ENCODE data around the gene KNG1. TPM values are rescaled to one million over a fixed set of nuclear protein-coding genes. Genes with fewer than 3 reads are reported as not detected.
"Not testable (repeated sequence)": the region's sequence is repeated elsewhere in the genome, so short reads cannot be mapped to it uniquely, and the experiment has no call there.

Gene KNG1
- total RNA-seq, 5 donors from 2014 or later (not counting 1 experiment from before 2014, with no cell fraction given) = 0.22 to 0.47 (median 0.30) TPM; not detected in 2

DNA sequence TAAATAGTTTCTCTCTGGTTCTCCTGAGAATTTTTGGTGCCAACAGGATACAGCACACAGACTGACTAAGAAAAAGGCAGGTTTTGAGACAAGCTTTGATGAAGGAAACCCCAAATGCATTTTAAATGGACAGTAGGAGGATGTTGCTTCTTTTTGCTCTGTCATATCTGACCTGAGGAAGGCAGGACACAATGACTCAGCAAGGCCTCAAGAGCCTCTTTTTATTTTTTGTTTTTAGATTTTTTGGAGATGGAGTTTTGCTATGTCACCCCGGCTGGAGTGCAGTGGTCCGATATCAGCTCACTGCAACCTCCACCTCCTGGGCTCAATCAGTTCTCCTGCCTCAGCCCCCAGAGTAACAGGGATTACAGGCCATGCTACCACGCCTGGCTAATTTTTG, 16.9 kb upstream of the KNG1 start:
- Histone ChIP-seq H3K27ac (ENCODE audit: low read length) (no peak overlapping the region), H3K4me1 (ENCODE audit: control insufficient read depth in 1 of 2, extremely low read depth in 1 of 2, insufficient read depth in 2 of 2, low read length in 2 of 2) (no peaks in the 10 kb centered on the region), H3K36me3 (ENCODE audit: control insufficient read depth in 2 of 2, extremely low read depth in 1 of 2, insufficient read depth in 1 of 2, low read length in 1 of 2) (no peaks in the 10 kb centered on the region), H3K9me3 (no peaks in the 10 kb centered on the region), H3K4me3 (ENCODE audit: control insufficient read depth in 1 of 2, extremely low read depth in 1 of 2, low read length in 1 of 2) (no peak overlapping the region), H3K27me3 (replicated peaks in 1 of 2; ENCODE audit: control insufficient read depth in 2 of 2, extremely low read depth in 1 of 2, insufficient read depth in 2 of 2, low read length in 1 of 2) (peaks cover under 1 to 2% of the 10 kb centered on the region in 2 experiments)
- Mint-ChIP-seq H3K4me1 (no peaks in the 10 kb centered on the region), H3K27ac (no peak overlapping the region), H3K9me3 (no peaks in the 10 kb centered on the region), H3K36me3 (no peaks in the 10 kb centered on the region), H3K4me3 (no peak overlapping the region), H3K27me3 (peaks cover 3 to 16% of the 10 kb centered on the region in 2 donors)
- 88% methylated on average over 1 of the region's 3 CpGs for WGBS (ENCODE audit: insufficient coverage)
- CTCF ChIA-PET = no interaction called here
- no peak for ATAC-seq (replicated peaks in 1 of 4)
- POLR2A ChIA-PET = no interaction called here
- DNase-seq = no peak

DNA sequence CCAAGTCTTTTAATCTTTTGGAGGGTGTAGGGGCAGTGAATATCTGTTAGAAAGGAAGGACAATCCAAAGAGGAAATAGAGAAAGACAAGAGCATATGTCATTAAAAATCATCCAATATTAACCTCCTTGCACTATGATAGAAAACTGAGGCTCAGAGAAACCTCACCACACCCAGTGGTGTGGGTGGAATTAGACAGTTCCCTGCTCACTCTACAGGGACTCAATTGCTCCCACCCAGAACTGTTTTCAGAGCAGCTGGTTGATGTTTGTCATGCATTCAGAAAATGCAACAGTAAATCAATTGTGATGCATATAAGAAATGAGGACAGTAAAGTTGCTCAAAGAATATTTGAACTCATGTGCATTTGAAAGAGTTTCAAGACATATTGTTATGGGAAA, 14.7 kb upstream of the KNG1 start:
- ATAC-seq (replicated peaks in 1 of 4); CTCF ChIA-PET; POLR2A ChIA-PET; H3K27ac ChIP-seq (ENCODE audit: low read length); H3K4me3 ChIP-seq (ENCODE audit: control insufficient read depth in 1 of 2, extremely low read depth in 1 of 2, low read length in 1 of 2); H3K27me3 ChIP-seq (replicated peaks in 1 of 2; ENCODE audit: control insufficient read depth in 2 of 2, extremely low read depth in 1 of 2, insufficient read depth in 2 of 2, low read length in 1 of 2); H3K9me3 ChIP-seq; H3K36me3 Mint-ChIP-seq; H3K4me3 Mint-ChIP-seq; H3K9me3 Mint-ChIP-seq; DNase-seq; H3K4me1 ChIP-seq (ENCODE audit: control insufficient read depth in 1 of 2, extremely low read depth in 1 of 2, insufficient read depth in 2 of 2, low read length in 2 of 2); H3K27ac Mint-ChIP-seq; H3K36me3 ChIP-seq (ENCODE audit: control insufficient read depth in 2 of 2, extremely low read depth in 1 of 2, insufficient read depth in 1 of 2, low read length in 1 of 2); H3K4me1 Mint-ChIP-seq: not testable (repeated sequence)
- H3K27me3 Mint-ChIP-seq = peaks cover 9 to 28% of the 10 kb centered on the region in 2 donors

DNA sequence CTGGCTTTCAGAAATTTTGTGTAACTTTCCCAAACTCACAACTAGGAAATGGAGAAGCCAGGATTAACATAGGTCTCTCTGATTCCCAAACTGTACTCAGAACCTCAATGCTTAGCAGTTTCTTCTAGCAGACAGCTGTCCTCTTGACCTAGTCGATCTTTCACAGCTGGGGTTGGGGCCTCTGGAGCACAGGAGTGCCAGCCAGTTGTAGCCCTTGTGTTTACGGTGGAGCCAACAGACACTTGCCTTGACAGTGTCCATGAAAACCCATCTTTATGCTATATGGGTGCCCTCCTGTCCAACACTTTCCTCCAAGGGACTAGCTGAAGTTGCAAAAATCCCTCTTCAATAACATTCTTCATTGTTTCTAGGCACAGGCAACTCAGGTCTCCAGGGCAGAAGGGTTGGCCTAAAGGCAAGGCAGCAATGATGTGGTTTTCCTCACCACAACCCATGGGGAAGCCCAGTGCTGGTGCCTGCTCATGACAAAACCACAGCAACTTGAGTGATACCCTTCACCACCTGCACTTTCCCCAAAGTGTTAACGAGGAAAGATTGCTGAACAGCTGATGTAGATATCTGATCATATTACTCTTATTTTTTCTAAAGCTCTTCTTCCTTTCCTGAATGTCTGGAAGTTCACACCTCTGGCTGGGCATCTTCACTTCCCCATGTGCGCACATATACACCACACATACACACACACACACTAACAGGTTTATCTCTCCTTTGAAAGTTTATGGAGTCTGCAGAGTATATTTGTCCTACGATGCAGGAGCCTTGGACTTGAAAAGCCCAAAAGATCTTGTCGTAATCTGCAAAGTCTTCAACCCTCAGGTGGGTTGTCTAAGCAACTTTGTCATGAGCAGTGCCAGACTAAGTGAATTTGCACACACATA, 11.0 kb upstream of the KNG1 start:
- Mint-ChIP-seq H3K4me1 (peaks cover 0 to 10% (median 4%) of the 10 kb centered on the region in 3 donors), H3K27ac (no peak overlapping the region), H3K27me3 (peaks cover 14 to 45% of the 10 kb centered on the region in 2 donors), H3K4me3 (no peak overlapping the region), H3K9me3 (no peaks in the 10 kb centered on the region), H3K36me3 (no peaks in the 10 kb centered on the region)
- 51% methylated on average over 4 of the region's 6 CpGs for WGBS (ENCODE audit: insufficient coverage)
- ATAC-seq (replicated peaks in 1 of 4) (peak in 2 of 4 experiments; percentile 33 to 62), DNase-seq (peak in 27 of 35 experiments; percentile 2 to 65 (median 18))
- Histone ChIP-seq H3K9me3 (no peaks in the 10 kb centered on the region), H3K36me3 (ENCODE audit: control insufficient read depth in 2 of 2, extremely low read depth in 1 of 2, insufficient read depth in 1 of 2, low read length in 1 of 2) (no peaks in the 10 kb centered on the region), H3K27me3 (replicated peaks in 1 of 2; ENCODE audit: control insufficient read depth in 2 of 2, extremely low read depth in 1 of 2, insufficient read depth in 2 of 2, low read length in 1 of 2) (peaks cover 0 to 6% of the 10 kb centered on the region in 2 experiments), H3K4me3 (ENCODE audit: control insufficient read depth in 1 of 2, extremely low read depth in 1 of 2, low read length in 1 of 2) (no peak overlapping the region), H3K4me1 (ENCODE audit: control insufficient read depth in 1 of 2, extremely low read depth in 1 of 2, insufficient read depth in 2 of 2, low read length in 2 of 2) (peaks cover 0 to 9% of the 10 kb centered on the region in 2 experiments), H3K27ac (ENCODE audit: low read length) (no peak overlapping the region)
- POLR2A ChIA-PET = interaction anchor here in 1 of 2 donors (0.6 kb wide), 1 partner anchor 89 kb away, joined by 3 read pairs; no protein-coding TSS in a partner anchor
- CTCF ChIA-PET = interaction anchor here in 1 of 2 donors (0.8 kb wide), 1 partner anchor 20 kb away, joined by 3 read pairs; no protein-coding TSS in a partner anchor

DNA sequence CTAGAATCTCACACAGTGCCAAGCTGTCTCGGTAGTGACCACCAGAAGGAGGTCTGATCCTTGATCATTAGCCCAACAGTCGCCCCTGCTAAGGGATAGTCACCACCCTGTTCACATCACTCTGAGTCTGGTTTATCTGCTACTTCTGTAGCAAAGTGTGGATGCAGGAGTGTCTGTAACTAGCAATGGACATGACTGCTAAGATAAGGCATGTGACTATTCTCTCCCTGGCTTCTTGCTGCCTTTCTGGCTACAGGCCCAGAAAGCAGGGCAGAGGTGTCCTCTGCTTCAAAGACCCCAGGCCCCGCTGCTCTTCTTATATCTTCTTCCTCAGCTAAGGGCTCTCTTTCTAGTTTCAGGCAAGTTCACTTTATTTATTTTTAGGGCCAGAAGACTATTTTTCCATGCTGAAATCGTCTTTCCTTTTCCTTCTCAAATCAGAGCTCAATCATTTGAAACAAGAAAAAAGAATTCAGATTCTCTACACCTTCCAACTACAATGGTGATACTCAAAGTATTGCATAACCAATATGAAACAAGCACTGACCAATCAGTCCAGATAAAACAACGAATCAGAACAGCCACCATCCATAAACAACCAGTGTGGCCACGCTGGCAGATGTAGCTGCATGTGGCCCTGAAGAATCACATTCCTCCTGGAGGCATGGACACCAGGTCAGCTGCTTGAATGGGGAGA, 8.0 kb upstream of the KNG1 start:
- H3K36me3 Mint-ChIP-seq = no peaks in the 10 kb centered on the region
- DNase-seq (no peak), ATAC-seq (replicated peaks in 1 of 4) (no peak)
- no peak overlapping the region for H3K4me3 ChIP-seq (ENCODE audit: control insufficient read depth in 1 of 2, extremely low read depth in 1 of 2, low read length in 1 of 2)
- 66% methylated on average over 4 of the region's 6 CpGs for WGBS (ENCODE audit: insufficient coverage)
- H3K27me3 Mint-ChIP-seq = peaks cover 17 to 40% of the 10 kb centered on the region in 2 donors
- H3K4me3 Mint-ChIP-seq = no peak overlapping the region
- ChIA-PET POLR2A (no interaction called here), CTCF (no interaction called here)
- no peak overlapping the region for H3K27ac Mint-ChIP-seq
- no peaks in the 10 kb centered on the region for H3K9me3 ChIP-seq
- peaks cover 0 to 6% of the 10 kb centered on the region in 2 experiments for H3K27me3 ChIP-seq (replicated peaks in 1 of 2; ENCODE audit: control insufficient read depth in 2 of 2, extremely low read depth in 1 of 2, insufficient read depth in 2 of 2, low read length in 1 of 2)
- peaks cover 0 to 9% of the 10 kb centered on the region in 2 experiments for H3K4me1 ChIP-seq (ENCODE audit: control insufficient read depth in 1 of 2, extremely low read depth in 1 of 2, insufficient read depth in 2 of 2, low read length in 2 of 2)
- H3K4me1 Mint-ChIP-seq = peaks cover 0 to 10% (median 4%) of the 10 kb centered on the region in 3 donors
- no peak overlapping the region for H3K27ac ChIP-seq (ENCODE audit: low read length)
- H3K36me3 ChIP-seq (ENCODE audit: control insufficient read depth in 2 of 2, extremely low read depth in 1 of 2, insufficient read depth in 1 of 2, low read length in 1 of 2) = no peaks in the 10 kb centered on the region
- H3K9me3 Mint-ChIP-seq = no peaks in the 10 kb centered on the region

DNA sequence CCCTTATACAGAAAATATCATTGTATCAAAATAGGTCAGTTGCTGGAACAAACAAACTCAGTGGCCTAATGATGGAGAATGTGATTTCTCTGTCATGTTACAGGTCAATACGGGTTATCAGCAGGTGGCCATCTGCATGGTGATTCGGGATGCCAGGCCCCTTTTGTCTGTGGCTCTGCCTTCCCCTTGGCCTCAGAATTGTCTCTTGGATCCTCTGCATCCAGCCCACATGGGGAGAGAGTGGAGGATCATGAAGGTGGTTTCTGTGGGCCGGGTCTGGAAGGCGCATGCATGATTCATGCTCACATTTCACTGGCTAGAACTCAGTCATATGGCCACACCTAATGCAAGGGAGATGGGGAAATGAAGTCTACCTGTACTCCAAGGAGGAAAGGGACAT, 6.5 kb upstream of the KNG1 start:
- H3K4me3 Mint-ChIP-seq, CTCF ChIA-PET: not testable (repeated sequence)

DNA sequence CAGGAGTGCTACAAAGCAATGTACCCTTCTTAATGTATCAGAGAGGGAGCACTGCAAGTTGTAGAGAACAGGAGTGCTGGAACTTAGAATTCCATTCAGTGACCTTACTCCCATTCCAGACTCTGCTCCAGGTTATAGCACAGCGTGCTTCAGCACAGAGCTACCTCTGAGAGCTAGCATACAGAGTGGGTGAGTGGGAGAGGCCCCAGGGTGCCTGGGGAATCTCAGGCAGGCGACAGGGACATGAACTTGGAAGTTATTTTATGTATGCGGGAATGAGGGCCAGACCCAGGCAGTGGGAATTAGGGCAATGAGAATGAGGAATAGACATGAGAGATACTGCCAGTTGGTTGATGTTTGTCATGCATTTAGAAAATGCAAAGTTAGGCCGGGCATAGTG, 3.7 kb upstream of the KNG1 start:
- CTCF ChIA-PET = no interaction called here
- POLR2A ChIA-PET = no interaction called here
- no peaks in the 10 kb centered on the region for H3K9me3 Mint-ChIP-seq
- Histone ChIP-seq H3K4me3 (ENCODE audit: control insufficient read depth in 1 of 2, extremely low read depth in 1 of 2, low read length in 1 of 2) (no peak overlapping the region), H3K9me3 (no peaks in the 10 kb centered on the region), H3K27ac (ENCODE audit: low read length) (no peak overlapping the region), H3K4me1 (ENCODE audit: control insufficient read depth in 1 of 2, extremely low read depth in 1 of 2, insufficient read depth in 2 of 2, low read length in 2 of 2) (no peaks in the 10 kb centered on the region), H3K27me3 (replicated peaks in 1 of 2; ENCODE audit: control insufficient read depth in 2 of 2, extremely low read depth in 1 of 2, insufficient read depth in 2 of 2, low read length in 1 of 2) (no peaks in the 10 kb centered on the region), H3K36me3 (ENCODE audit: control insufficient read depth in 2 of 2, extremely low read depth in 1 of 2, insufficient read depth in 1 of 2, low read length in 1 of 2) (no peaks in the 10 kb centered on the region)
- no peak for ATAC-seq (replicated peaks in 1 of 4)
- H3K4me1 Mint-ChIP-seq = no peaks in the 10 kb centered on the region
- WGBS (ENCODE audit: insufficient coverage) = 92% methylated on average over 3 of the region's 4 CpGs
- no peak for DNase-seq
- H3K4me3 Mint-ChIP-seq = no peak overlapping the region
- peaks cover 4 to 8% of the 10 kb centered on the region in 2 donors for H3K27me3 Mint-ChIP-seq
- H3K27ac Mint-ChIP-seq = no peak overlapping the region
- H3K36me3 Mint-ChIP-seq = no peaks in the 10 kb centered on the region

More for the DNA sequence above, 6.5 kb upstream of the KNG1 start:
- H3K9me3 Mint-ChIP-seq; H3K27me3 ChIP-seq (replicated peaks in 1 of 2; ENCODE audit: control insufficient read depth in 2 of 2, extremely low read depth in 1 of 2, insufficient read depth in 2 of 2, low read length in 1 of 2); DNase-seq; H3K4me1 ChIP-seq (ENCODE audit: control insufficient read depth in 1 of 2, extremely low read depth in 1 of 2, insufficient read depth in 2 of 2, low read length in 2 of 2); H3K9me3 ChIP-seq; H3K27ac Mint-ChIP-seq; H3K36me3 Mint-ChIP-seq; ATAC-seq (replicated peaks in 1 of 4); H3K4me1 Mint-ChIP-seq; H3K36me3 ChIP-seq (ENCODE audit: control insufficient read depth in 2 of 2, extremely low read depth in 1 of 2, insufficient read depth in 1 of 2, low read length in 1 of 2); H3K27ac ChIP-seq (ENCODE audit: low read length); H3K4me3 ChIP-seq (ENCODE audit: control insufficient read depth in 1 of 2, extremely low read depth in 1 of 2, low read length in 1 of 2); POLR2A ChIA-PET: not testable (repeated sequence)
- H3K27me3 Mint-ChIP-seq = peaks cover 15 to 27% of the 10 kb centered on the region in 2 donors
- 82% methylated on average over 2 of the region's 4 CpGs for WGBS (ENCODE audit: insufficient coverage)

Data from T-cell (primary cell).